Measurements from ENCODE around the gene NBEA.
"Not testable (repeated sequence)": the region's sequence is repeated elsewhere in the genome, so short reads cannot be mapped to it uniquely, and the experiment has no call there.

The NBEA gene

GRCh38 chr13:35058585-35058984 is 116.5 kb downstream of the NBEA start:
- DNase-seq (ENCODE audit: low spot score): not testable (repeated sequence)

- no peak for DNase-seq (ENCODE audit: low spot score)
These were observed 144.6 kb downstream of the NBEA start for GRCh38 chr13:35086667-35087066.

- no peak for DNase-seq (ENCODE audit: low spot score)
These were observed 150.2 kb downstream of the NBEA start for GRCh38 chr13:35092251-35092650.

- DNase-seq (ENCODE audit: low spot score): no peak
These were observed 150.7 kb downstream of the NBEA start for GRCh38 chr13:35092751-35093150.

GRCh38 chr13:35093356-35093755 is 151.3 kb downstream of the NBEA start:
- no peak for DNase-seq (ENCODE audit: low spot score)

DNA sequence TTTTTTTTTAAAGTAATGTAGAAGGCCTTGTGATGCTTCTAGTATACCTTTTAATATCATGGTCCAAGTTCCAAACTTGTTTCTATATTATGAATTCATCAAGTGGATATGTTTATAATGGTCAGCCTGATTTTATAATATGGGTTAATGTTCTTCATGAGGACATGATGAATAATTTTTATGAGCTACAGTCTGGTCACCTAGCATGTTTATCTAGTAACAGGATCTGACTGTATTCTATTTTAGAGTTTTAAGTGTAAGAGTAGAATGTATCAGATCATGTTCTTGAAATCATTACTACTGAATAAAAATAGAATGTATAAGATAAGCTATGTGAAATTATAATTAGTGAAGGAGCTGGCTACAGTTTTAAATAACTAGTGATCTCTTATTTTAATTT is 164.7 kb downstream of the NBEA start:
- DNase-seq (ENCODE audit: low spot score): not testable (repeated sequence)

GRCh38 chr13:35107535-35107934 is 165.5 kb downstream of the NBEA start:
- no peak for DNase-seq (ENCODE audit: low spot score)

- not testable (repeated sequence) for DNase-seq (ENCODE audit: low spot score)
These were observed 171.5 kb downstream of the NBEA start for GRCh38 chr13:35113612-35114011.

DNA sequence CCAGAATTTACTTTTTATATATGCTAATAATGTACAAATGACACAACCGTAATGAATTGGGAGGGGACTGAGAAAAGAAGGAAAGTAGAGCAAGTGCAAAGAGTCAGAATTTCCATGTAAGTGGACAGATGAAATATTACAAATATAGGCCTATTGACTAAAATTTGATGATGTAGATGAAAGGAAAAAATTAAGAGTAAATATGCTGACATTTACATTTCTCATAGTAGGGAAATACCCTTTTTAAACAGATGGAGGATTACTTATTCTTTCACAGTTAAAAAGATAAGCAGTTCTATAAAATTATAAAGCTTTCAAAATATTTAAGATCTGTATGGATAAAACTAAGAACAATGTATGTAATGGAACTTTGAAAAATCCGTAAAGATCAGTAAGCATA is 185.4 kb downstream of the NBEA start:
- no peak for DNase-seq (ENCODE audit: low spot score)

DNA sequence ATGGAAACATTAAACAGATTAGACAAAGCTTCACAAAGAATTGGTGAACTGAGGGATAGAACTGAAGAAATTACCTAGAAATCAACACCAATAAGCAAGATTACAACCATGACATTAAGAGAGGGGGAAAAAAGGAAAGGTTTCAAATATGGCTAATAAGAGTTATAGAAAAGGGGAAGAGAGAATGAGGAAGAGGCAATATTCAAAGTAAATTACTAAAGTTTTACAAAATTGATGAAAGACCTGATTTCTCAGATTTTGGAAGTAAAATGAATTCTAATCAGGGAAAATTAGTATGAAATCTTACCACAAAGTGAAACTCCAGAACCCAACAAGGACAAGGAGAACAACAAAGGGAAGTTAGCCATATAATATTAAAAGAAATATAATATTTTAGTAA is 187.4 kb downstream of the NBEA start:
- DNase-seq (ENCODE audit: low spot score): no peak

GRCh38 chr13:35131471-35131870 is 189.4 kb downstream of the NBEA start:
- DNase-seq (ENCODE audit: low spot score): no peak

DNA sequence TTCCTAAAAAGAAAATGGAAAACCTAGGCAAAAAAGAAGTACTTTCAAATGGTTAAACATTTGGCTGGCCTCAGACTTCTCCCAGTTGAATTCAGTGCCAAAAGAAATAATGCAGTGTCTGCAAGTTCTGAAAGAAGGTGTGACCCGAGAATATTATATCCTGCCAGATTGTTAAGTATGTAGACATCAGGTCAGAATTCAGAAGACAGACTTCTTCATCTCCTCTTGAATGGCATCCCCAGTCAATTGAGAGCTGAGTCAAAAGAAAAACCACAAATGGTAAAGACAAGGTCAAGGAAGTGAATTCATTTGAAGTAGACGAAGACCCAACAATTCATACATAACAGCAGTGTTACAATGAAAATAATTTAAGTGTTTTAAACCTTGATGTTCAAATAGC is 194.5 kb downstream of the NBEA start:
- DNase-seq (ENCODE audit: low spot score): no peak

GRCh38 chr13:35139591-35139990 is 197.5 kb downstream of the NBEA start:
- DNase-seq (ENCODE audit: low spot score): no peak

DNA sequence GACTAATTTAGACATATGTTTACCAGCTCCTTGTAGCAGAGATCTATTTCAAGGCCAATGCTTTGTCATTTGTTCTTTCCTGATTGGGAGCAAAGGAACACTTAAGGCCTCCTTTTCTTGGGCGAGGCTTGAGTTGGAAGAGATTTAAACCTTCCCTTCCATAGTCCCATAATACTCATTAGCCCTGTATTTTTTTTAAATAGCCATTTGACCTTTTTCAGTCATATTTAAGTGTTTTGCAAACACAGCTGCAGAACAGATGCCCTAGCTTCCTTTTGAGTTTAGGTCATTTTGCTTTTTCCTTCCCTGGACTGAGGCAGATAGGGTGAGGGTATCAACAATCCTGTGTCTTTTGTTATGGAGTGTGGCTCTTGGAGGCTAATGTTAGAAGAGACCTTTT is 198.3 kb downstream of the NBEA start:
- DNase-seq (ENCODE audit: low spot score): no peak

DNA sequence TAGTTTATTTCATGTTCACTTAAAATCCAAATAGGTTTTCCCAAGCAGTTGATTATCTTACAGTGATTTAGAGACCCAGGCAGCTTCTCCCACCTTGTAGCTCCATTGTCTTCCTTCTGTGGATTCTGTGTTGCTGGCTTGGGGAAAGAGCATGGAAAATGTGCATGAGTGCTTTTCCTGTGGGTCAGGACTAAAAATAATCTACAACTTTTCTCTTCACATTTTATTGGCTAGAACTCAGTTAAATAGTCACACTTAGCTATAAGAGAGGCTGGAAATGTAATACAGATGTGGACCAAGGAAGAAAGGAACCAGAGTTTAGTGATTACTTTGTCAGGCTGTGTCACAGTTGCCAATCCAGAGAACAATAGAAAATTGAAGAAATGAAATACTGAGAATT is 198.8 kb downstream of the NBEA start:
- DNase-seq (ENCODE audit: low spot score): no peak

DNA sequence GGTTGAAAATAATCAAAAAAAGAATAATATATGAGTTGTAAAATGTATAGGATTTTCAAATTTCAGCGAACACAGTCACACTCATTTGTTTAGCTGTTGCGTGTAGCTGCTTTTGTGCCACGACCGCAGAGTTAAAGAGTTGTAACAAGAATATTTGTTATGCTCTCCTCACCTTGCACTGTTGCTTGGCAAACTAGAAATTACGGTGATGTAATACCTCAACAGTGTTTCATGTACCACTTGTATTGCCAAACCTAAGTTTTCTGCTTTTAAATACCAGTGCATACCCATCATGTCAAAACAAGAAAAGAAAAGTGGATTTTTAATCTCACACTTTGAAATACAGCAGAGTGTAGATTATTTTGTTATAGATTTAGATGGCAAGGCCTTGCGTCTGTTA is 201.1 kb downstream of the NBEA start:
- no peak for DNase-seq (ENCODE audit: low spot score)

GRCh38 chr13:35144166-35144890 is 202.3 kb downstream of the NBEA start:
- no peak for DNase-seq (ENCODE audit: low spot score)

DNA sequence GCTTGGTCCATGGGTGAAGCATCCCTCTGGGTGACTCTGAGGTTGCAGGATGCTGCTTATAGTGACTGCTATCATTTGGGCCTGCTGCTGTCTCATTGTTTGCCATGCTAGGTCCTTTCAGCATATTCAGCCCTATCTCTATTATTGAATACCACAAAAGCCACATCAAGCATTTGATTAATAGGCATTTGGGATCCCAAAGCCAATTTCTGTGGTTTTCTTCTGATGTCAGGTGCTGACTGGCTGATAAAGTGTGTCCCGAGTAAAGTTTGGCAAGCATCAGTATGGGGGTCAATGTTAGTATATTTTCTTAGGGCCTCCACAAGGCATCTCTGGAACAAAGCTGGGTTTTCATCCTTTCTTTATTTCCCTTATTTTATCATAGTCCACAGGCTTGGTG is 204.6 kb downstream of the NBEA start:
- DNase-seq (ENCODE audit: low spot score): no peak

DNA sequence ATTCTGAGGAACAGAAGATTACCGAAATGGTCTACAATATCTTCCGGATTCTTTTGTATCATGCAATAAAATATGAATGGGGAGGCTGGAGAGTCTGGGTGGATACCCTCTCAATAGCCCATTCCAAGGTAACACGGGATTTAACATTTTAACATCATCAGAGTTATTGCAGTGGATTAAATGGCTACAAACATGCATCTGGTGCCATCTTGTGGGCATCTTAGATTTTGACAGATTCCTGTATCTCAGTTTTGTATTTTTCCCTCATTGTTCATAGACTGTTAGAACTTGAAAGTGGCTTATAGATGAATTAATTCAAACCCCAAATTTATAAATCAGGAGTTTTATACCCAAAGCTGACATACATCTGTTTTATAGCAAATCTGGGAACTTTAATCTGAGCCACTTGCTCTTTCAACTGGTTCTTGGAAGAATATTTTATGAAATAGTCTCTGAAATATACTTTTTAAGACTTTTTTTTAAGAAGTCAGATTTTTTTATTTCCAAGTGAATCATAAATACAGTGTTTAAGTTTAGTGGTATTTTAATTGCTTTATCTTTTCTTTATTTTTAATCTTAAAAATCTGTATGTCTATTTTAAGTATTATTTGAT is 215.2 kb downstream of the NBEA start:
- DNase-seq (ENCODE audit: low spot score): peak; percentile 45

GRCh38 chr13:35159041-35159440 is 217.0 kb downstream of the NBEA start:
- DNase-seq (ENCODE audit: low spot score): no peak

DNA sequence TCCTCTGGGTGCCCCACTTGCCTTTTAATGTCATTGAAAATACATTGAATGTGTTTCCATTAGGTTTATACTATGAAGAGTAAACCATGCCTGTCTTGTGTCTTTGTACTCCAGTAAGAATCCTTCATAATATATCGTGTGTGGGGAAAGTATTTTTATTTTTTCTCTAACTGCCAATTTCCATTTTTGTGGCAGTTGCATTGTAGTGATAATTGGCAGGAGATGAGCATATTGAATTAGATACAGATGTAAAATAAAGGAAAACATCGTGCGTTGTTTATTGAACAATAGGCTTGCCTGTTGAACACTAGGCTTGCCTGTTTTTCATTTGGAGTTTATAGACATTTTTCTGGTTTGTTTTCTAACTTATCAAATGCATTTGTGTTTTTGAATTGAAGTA is 218.8 kb downstream of the NBEA start:
- DNase-seq (ENCODE audit: low spot score): no peak

DNA sequence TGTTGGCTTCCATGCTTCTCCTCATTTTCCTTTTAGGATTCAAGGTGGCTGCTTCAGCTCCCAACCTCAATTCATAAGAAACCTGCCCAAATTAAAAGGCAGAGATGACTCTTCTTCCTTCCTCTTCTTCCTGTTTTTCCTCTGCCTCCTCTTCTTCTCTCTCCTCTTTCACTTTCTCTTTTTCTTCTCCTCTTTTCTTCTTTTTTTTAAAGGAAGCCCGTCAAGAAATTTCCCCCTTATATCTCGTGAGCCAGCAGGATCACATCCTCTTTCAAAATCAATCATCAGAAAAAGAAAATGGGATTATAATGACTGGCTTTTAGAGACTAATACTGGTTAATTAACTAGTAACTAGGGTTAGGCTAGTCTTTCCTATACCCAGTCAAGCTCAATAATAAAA is 220.3 kb downstream of the NBEA start:
- no peak for DNase-seq (ENCODE audit: low spot score)

DNA sequence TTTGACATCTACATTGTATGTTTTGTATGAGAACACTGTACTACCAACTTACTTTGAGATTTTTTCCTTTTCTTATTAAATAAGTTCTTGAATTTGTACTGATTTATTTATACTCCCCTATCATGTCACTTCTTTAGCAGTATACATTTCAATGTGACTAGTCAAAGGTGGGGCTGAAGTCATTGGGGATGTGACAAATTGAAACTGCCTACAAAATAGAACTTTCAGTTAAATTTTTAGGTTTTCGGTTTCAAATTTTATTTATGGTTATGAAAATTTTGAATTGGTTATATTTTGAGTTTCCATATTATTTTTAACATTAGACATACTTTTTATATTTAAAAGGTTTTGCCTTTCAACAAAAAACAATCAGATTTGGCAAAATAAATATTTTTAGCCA is 221.6 kb downstream of the NBEA start:
- no peak for DNase-seq (ENCODE audit: low spot score)

DNA sequence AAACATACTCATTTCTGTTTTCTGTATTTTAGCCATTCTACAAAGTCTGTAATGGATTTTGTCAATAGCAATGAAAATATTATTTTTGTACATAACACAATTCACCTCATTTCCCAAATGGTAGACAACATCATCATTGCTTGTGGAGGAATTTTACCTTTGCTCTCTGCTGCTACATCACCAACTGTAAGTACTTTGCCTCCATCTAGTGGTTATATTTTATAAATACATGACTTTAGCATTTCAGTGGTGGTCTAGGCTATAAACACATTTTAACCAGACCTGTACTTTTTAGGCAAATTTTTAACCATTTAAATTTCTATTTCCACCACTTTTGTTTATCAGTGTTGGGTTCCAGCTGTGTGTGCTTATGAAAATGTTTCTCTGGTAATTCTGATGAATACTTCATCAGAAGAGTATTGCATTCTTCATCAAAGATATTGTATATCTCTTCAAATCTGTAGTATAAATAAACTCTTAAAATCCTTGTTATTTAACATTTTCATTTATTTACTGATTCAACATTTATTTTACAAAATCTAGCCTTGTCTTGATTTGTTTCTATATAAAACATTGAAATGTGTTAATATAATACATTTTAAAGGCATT is 222.4 kb downstream of the NBEA start:
- DNase-seq (ENCODE audit: low spot score): peak; percentile 33
